AG04449 (cell line): ENCODE results near the gene SRPK1.

Experiments
- CTCF ChIA-PET: fragments of 350-600 bp; formaldehyde crosslinking; extraction: SDS; loops from one replicate; lab custom pipeline; 2021; ENCODE audit warnings: antibody characterized with exemption; lab: Yijun Ruan, JAX
- POLR2A ChIA-PET: fragments of 400-600, 350-600 bp; formaldehyde crosslinking; extraction: SDS; loops from one replicate; lab custom pipeline; 2020; ENCODE audit warnings: antibody characterized with exemption, inconsistent platforms; lab: Yijun Ruan, JAX
- DNase-seq: peaks from one replicate; pipeline ENCODE4 v3.0.0-alpha.2; 2010; ENCODE audit warnings: low read depth, low spot score
- H3K4me3 ChIP-seq: 2 replicates; pipeline ENCODE4 v1.5.1; 2011; ENCODE audit warnings: low read depth, mild to moderate bottlenecking, control low read depth, low read length
- CTCF ChIP-seq: IDR thresholded peaks from one replicate; pipeline ENCODE4 v1.5.1; 2011; ENCODE audit warnings: mild to moderate bottlenecking, moderate library complexity, low read length, control low read depth, inconsistent platforms; ENCODE audit not compliant: insufficient read depth; ENCODE audit errors: missing control alignments

The SRPK1 gene

GRCh38 chr6:35833536-35833935 is 87.4 kb downstream of the SRPK1 start:
- POLR2A ChIA-PET = no interaction called here
- CTCF ChIA-PET = interaction anchor here (0.5 kb wide), 1 partner anchor 47 kb away, joined by 3 read pairs; no protein-coding TSS in a partner anchor
- H3K4me3 ChIP-seq = no peak overlapping the region
- TF ChIP-seq CTCF = no peak
- DNase-seq = no peak

- TF ChIP-seq CTCF = no peak
- CTCF ChIA-PET = no interaction called here
- H3K4me3 ChIP-seq = no peak overlapping the region
- POLR2A ChIA-PET = no interaction called here
- DNase-seq = no peak
Measured at GRCh38 chr6:35831257-35832007, 89.5 kb downstream of the SRPK1 start.

- ChIA-PET CTCF (interaction anchor here (1.1 kb wide), 1 partner anchor 9 kb away, joined by 3 read pairs; no protein-coding TSS in a partner anchor), POLR2A (interaction anchor here (0.6 kb wide), 1 partner anchor 202 kb away, joined by 3 read pairs; no protein-coding TSS in a partner anchor)
- no peak overlapping the region for H3K4me3 ChIP-seq
- DNase-seq = no peak
- no peak for TF ChIP-seq CTCF
Measured at GRCh38 chr6:35829306-35829705, 91.6 kb downstream of the SRPK1 start.

GRCh38 chr6:35824552-35825192 is 96.2 kb downstream of the SRPK1 start:
- POLR2A ChIA-PET = no interaction called here
- no peak overlapping the region for H3K4me3 ChIP-seq
- CTCF ChIA-PET = no interaction called here
- TF ChIP-seq CTCF = no peak
- no peak for DNase-seq

- CTCF ChIA-PET = no interaction called here
- DNase-seq = no peak
- no peak overlapping the region for H3K4me3 ChIP-seq
- TF ChIP-seq CTCF = no peak
- POLR2A ChIA-PET = no interaction called here
Measured at GRCh38 chr6:35823601-35824000, 97.3 kb downstream of the SRPK1 start.

- DNase-seq = no peak
- ChIA-PET POLR2A (no interaction called here), CTCF (no interaction called here)
- no peak for TF ChIP-seq CTCF
- H3K4me3 ChIP-seq = no peak overlapping the region
Measured at GRCh38 chr6:35817515-35817914, 103.4 kb downstream of the SRPK1 start.
